ENCODE results near the gene STPG3. TPM values are rescaled to one million over a fixed set of nuclear protein-coding genes. Genes with fewer than 3 reads are reported as not detected.

Gene STPG3
- total and polyA plus RNA-seq, 2 of the 8 experiments (the other 6 are each of a cell fraction or from before 2014, with no cell fraction given): not detected

GRCh38 chr9:137230705-137231371 is 20.2 kb upstream of the STPG3 start, which contains the start of gene SLC34A3 (continued):
- TF ChIP-seq TAF7 (optimal IDR thresholded peaks at IDR 0.05; ENCODE audit: borderline replicate concordance, low read depth, low read length) (no peak), JUND (IDR thresholded peaks at IDR 0.05; ENCODE audit: low read length) (no peak), KDM4A (IDR thresholded peaks at IDR 0.05; ENCODE audit: low read depth, low read length, severe bottlenecking) (no peak), TEAD4 (IDR thresholded peaks at IDR 0.05; ENCODE audit: low read depth, low read length) (no peak), ATF2 (IDR thresholded peaks at IDR 0.05; ENCODE audit: low read length) (no peak), EGR1 (IDR thresholded peaks at IDR 0.05; ENCODE audit: borderline replicate concordance, low read depth, low read length) (no peak), GABPA (IDR thresholded peaks at IDR 0.05; ENCODE audit: borderline replicate concordance, insufficient read depth, low read length) (no peak), ZNF274 (IDR thresholded peaks at IDR 0.05; ENCODE audit: borderline replicate concordance, extremely low read depth, low read length) (no peak), E2F6 (IDR thresholded peaks at IDR 0.05) (no peak), RAD21 (IDR thresholded peaks at IDR 0.05 in 1 of 2, conservative IDR thresholded peaks at IDR 0.05 in 1 of 2; ENCODE audit: low read depth in 2 of 2, low read length in 2 of 2) (no peak), EZH2 (IDR thresholded peaks at IDR 0.05; ENCODE audit: low read depth, low read length, severe bottlenecking) (no peak)

Measured in H1 (cell line).